ENCODE data around the gene MORN1.
A peak's percentile ranks its signal among the peaks of the same experiment; 100 is the strongest.

Gene MORN1

GRCh38 chr1:2374252-2375155 is 16.9 kb downstream of the MORN1 start:
- H3K4me3 ChIP-seq (ENCODE audit: low read length, poor library complexity, severe bottlenecking), result peak overlapping the region; percentile 49
- peak overlapping the region; percentile 58 for H3K9ac ChIP-seq (ENCODE audit: low read depth, low read length, poor library complexity, severe bottlenecking)
- peak overlapping the region; percentile 66 for H3K4me2 ChIP-seq (ENCODE audit: low read depth, low read length, poor library complexity, severe bottlenecking)
- TF ChIP-seq EZH2phosphoT487 (IDR thresholded peaks at IDR 0.05; ENCODE audit: borderline replicate concordance) (no peak), CTCF (conservative IDR thresholded peaks at IDR 0.05; ENCODE audit: low read length) (no peak)
- H2AFZ ChIP-seq (ENCODE audit: low read length), result no peak overlapping the region
- no peaks in the 10 kb centered on the region for H4K20me1 ChIP-seq (ENCODE audit: insufficient read depth, low read length, poor library complexity, severe bottlenecking)
- H3K79me2 ChIP-seq (ENCODE audit: insufficient read depth, low read length), result no peaks in the 10 kb centered on the region
- peaks cover 19% of the 10 kb centered on the region for H3K4me1 ChIP-seq (ENCODE audit: insufficient read depth, low read length, poor library complexity, severe bottlenecking)
- H3K27me3 ChIP-seq (ENCODE audit: insufficient read depth, low read length, poor library complexity, severe bottlenecking), result no peaks in the 10 kb centered on the region
- no peaks in the 10 kb centered on the region for H3K9me3 ChIP-seq (ENCODE audit: insufficient read depth, low read depth, low read length)
- H3F3A ChIP-seq (ENCODE audit: low read depth), result no peaks in the 10 kb centered on the region
- H3K36me3 ChIP-seq (ENCODE audit: insufficient read depth, low read length), result no peaks in the 10 kb centered on the region
- no peaks in the 10 kb centered on the region for H3K9me2 ChIP-seq (replicated peaks; ENCODE audit: low read depth, low read length)

GRCh38 chr1:2373551-2374251 is 17.7 kb downstream of the MORN1 start:
- TF ChIP-seq EZH2phosphoT487 (IDR thresholded peaks at IDR 0.05; ENCODE audit: borderline replicate concordance), result no peak
- peak; percentile 31 for TF ChIP-seq CTCF (conservative IDR thresholded peaks at IDR 0.05; ENCODE audit: low read length)
- no peaks in the 10 kb centered on the region for H3K36me3 ChIP-seq (ENCODE audit: insufficient read depth, low read length)

DNA sequence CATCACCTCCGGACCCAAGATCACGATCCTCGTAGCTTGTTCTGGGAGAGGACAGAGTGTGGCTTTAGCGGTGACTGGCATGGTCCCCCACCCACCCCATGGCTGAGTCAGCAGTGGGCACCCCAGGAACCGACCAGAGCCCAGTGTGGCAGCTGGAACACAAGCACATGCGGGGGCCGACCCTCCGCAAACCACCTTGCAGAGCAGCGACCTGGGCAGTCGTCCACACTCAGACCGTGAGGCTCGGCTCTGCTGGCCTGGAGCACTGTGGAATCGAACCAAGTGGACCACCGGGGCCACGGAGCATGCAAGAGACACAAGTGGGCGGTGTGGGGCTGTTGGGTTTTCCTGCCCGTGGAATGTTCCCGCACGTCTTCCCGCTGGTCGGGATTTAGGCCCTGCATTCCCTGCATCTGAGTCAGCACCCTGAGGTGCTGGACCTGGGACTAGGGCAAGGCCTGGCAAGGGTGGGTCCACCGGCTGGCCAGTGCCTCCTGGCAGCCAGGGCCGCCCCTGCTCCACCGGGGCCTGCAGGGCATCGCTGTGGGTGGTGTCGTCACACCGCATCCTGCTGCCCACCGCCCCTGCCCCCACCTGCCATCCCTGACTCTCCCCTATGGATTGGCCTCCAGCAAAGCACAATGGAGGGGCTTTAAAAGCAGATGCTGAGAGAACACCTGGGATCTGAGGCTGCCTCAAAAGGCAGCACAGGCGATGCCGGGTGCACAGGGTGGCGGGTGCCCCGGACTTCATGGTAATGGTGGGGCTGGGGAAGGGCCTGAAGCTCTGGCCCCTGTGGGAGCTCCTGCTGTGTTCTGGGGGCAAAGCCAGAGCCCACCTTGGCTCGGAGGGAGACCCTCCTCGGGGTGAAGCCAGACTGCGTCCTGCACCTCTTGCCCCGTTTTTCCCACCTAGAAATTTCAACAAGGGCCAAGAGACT is 18.5 kb downstream of the MORN1 start:
- H3K79me2 ChIP-seq (ENCODE audit: insufficient read depth, low read length), result no peaks in the 10 kb centered on the region
- H3K9ac ChIP-seq (ENCODE audit: low read depth, low read length, poor library complexity, severe bottlenecking), result no peak overlapping the region
- H3K4me2 ChIP-seq (ENCODE audit: low read depth, low read length, poor library complexity, severe bottlenecking), result no peak overlapping the region
- peaks cover 19% of the 10 kb centered on the region for H3K4me1 ChIP-seq (ENCODE audit: insufficient read depth, low read length, poor library complexity, severe bottlenecking)
- no peaks in the 10 kb centered on the region for H3K27me3 ChIP-seq (ENCODE audit: insufficient read depth, low read length, poor library complexity, severe bottlenecking)
- no peaks in the 10 kb centered on the region for H3F3A ChIP-seq (ENCODE audit: low read depth)
- H4K20me1 ChIP-seq (ENCODE audit: insufficient read depth, low read length, poor library complexity, severe bottlenecking), result no peaks in the 10 kb centered on the region
- H3K9me3 ChIP-seq (ENCODE audit: insufficient read depth, low read depth, low read length), result no peaks in the 10 kb centered on the region
- H2AFZ ChIP-seq (ENCODE audit: low read length), result no peak overlapping the region
- H3K4me3 ChIP-seq (ENCODE audit: low read length, poor library complexity, severe bottlenecking), result no peak overlapping the region
- H3K9me2 ChIP-seq (replicated peaks; ENCODE audit: low read depth, low read length), result no peaks in the 10 kb centered on the region
- no peak for TF ChIP-seq EZH2phosphoT487 (IDR thresholded peaks at IDR 0.05; ENCODE audit: borderline replicate concordance)
- no peak for TF ChIP-seq CTCF (conservative IDR thresholded peaks at IDR 0.05; ENCODE audit: low read length)
- no peaks in the 10 kb centered on the region for H3K36me3 ChIP-seq (ENCODE audit: insufficient read depth, low read length)

More at GRCh38 chr1:2373551-2374251, 17.7 kb downstream of the MORN1 start:
- Histone ChIP-seq H3K4me2 (ENCODE audit: low read depth, low read length, poor library complexity, severe bottlenecking) (peak overlapping the region; percentile 66), H3K9me3 (ENCODE audit: insufficient read depth, low read depth, low read length) (no peaks in the 10 kb centered on the region), H3F3A (ENCODE audit: low read depth) (no peaks in the 10 kb centered on the region), H3K9me2 (replicated peaks; ENCODE audit: low read depth, low read length) (no peaks in the 10 kb centered on the region), H4K20me1 (ENCODE audit: insufficient read depth, low read length, poor library complexity, severe bottlenecking) (no peaks in the 10 kb centered on the region), H3K9ac (ENCODE audit: low read depth, low read length, poor library complexity, severe bottlenecking) (peak overlapping the region; percentile 58), H3K27me3 (ENCODE audit: insufficient read depth, low read length, poor library complexity, severe bottlenecking) (no peaks in the 10 kb centered on the region), H3K4me1 (ENCODE audit: insufficient read depth, low read length, poor library complexity, severe bottlenecking) (peaks cover 19% of the 10 kb centered on the region), H3K4me3 (ENCODE audit: low read length, poor library complexity, severe bottlenecking) (peak overlapping the region; percentile 49), H3K79me2 (ENCODE audit: insufficient read depth, low read length) (no peaks in the 10 kb centered on the region), H2AFZ (ENCODE audit: low read length) (no peak overlapping the region)
